Right kidney (tissue), 1 donor: ENCODE results near the gene TRAF7.
"Not testable (repeated sequence)": the region's sequence is repeated elsewhere in the genome, so short reads cannot be mapped to it uniquely, and the experiment has no call there.

Source experiments
- DNase-seq: peaks from one replicate; pipeline ENCODE4 v3.0.0-alpha.2; 2016

The TRAF7 gene

GRCh38 chr16:2203119-2203688 lies 47.6 kb downstream of the TRAF7 start:
- not testable (repeated sequence) for DNase-seq

- DNase-seq = peak; percentile 39
These were observed 49.0 kb downstream of the TRAF7 start for GRCh38 chr16:2204416-2205103.

- peak; percentile 99 for DNase-seq
These were observed 49.8 kb downstream of the TRAF7 start, which contains the start of gene MLST8 for GRCh38 chr16:2205104-2205966. MLST8 (plus strand) TSS chr16:2205454; CDS start chr16:2206086, 632 bp downstream.

GRCh38 chr16:2205967-2206313 lies 50.4 kb downstream of the TRAF7 start:
- DNase-seq = no peak

GRCh38 chr16:2206420-2206779 lies 50.8 kb downstream of the TRAF7 start:
- no peak for DNase-seq

GRCh38 chr16:2206780-2207433 lies 51.3 kb downstream of the TRAF7 start:
- DNase-seq = no peak

- no peak for DNase-seq
These were observed 52.3 kb downstream of the TRAF7 start for GRCh38 chr16:2207872-2208271.

- no peak for DNase-seq
These were observed 52.7 kb downstream of the TRAF7 start for GRCh38 chr16:2208308-2208707.

- no peak for DNase-seq
These were observed 53.2 kb downstream of the TRAF7 start for GRCh38 chr16:2208772-2209171.

- no peak for DNase-seq
These were observed 53.9 kb downstream of the TRAF7 start for GRCh38 chr16:2209258-2210008.

GRCh38 chr16:2210009-2210332 lies 54.4 kb downstream of the TRAF7 start:
- no peak for DNase-seq

GRCh38 chr16:2210386-2211365 lies 55.1 kb downstream of the TRAF7 start, which contains the start of gene BRICD5:
BRICD5 (minus strand) TSS chr16:2210863; CDS start chr16:2210833, 30 bp downstream.
- no peak for DNase-seq

- DNase-seq = no peak
These were observed 56.4 kb downstream of the TRAF7 start for GRCh38 chr16:2211923-2212347.

- DNase-seq = no peak
These were observed 57.1 kb downstream of the TRAF7 start for GRCh38 chr16:2212362-2213324.

GRCh38 chr16:2213817-2214718 lies 58.5 kb downstream of the TRAF7 start:
- DNase-seq = peak; percentile 72

- DNase-seq = no peak
These were observed 59.1 kb downstream of the TRAF7 start, which contains the start of gene PGP for GRCh38 chr16:2214719-2214968. PGP (minus strand) TSS chr16:2214840; CDS start chr16:2214777, 63 bp downstream.

- DNase-seq = no peak
These were observed 60.7 kb downstream of the TRAF7 start for GRCh38 chr16:2216330-2216729.

- DNase-seq = peak; percentile 92
These were observed 67.8 kb downstream of the TRAF7 start, which contains the start of gene E4F1 for GRCh38 chr16:2223221-2223941. E4F1 (plus strand) TSS chr16:2223591; CDS start chr16:2223614, 23 bp downstream.
